ENCODE data around the gene MGST3.
"Not testable (repeated sequence)": the region's sequence is repeated elsewhere in the genome, so short reads cannot be mapped to it uniquely, and the experiment has no call there.

The MGST3 gene

DNA sequence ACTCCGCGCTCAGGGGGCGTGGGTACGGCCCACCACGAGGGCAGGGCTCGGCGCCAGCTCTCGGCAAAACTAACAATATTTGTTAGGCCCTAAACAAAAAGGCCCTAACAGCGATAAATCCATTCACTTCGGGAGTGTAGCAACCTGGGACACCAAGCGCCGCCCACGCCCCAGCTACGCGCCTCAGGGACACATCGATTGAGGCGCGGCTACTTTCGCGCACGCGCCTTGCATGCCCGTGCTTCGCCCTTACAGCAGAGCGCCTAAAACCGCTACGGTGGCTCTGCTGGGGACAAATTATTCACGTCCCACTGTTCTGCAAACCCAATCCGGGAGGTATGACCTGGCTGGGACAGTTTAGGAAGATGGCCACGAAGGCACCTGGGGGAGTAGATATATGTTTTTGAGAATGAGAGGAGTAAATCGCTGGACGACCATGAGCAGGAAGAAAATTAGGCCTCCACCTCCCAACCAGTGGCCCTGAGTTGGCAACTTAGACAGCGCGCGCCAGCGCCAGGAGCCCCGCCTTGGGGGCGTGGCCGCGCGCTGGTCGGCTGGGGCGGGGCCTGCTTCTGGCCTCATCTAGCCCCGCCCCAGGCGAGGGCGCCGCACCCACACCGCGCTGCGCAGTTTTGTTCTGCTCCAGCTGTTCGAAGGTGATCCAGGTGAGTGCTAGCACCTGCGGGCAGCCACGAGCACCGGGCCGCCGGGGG is at the start of gene MGST3:
TSS of gene MGST3 (plus strand) at position 606 of the 713 bp plus-strand sequence. CDS start 18,614 bp downstream, outside the sequence.
- DNase-seq (ENCODE audit: low read depth in 2 of 2), result peak; percentile 88 to 97

DNA sequence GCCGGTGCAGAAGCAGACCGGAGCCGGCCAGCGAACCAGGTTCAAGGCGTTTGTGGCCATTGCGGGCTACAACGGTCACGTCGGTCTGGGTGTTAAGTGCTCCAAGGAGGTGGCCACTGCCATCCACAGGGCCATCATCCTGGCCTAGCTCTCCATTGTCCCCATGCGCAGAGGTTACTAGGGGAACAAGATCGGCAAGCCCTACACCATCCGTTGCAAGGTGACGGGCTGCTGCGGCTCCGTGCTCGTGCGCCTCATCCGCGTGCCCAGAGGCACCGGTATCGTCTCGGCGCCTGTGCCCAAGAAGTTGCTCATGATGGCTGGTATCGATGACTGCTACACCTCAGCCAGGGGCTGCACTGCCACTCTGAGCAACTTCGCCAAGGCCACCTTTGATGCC is 49.1 kb upstream of the MGST3 start:
- DNase-seq (ENCODE audit: low read depth in 2 of 2), result no peak

DNA sequence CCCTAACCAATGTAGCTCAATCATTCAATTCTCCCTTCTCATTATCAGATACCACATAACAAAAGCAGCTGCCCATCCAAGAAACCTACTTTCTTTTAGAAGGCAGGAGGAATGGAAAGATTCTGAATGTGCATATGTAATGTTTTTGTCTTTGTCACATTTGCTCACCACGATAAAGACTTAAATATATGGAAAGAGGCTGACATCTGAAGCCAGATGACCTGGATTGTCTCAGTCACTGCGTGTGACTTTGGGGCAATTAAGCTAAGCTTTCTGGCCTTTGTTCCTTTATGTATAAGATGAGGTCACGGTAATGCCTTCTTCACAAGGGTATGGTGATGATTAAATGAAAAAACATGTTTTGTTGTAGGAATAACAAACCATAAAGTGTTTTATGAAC is 44.6 kb upstream of the MGST3 start:
- no peak for DNase-seq (ENCODE audit: low read depth in 2 of 2)

DNA sequence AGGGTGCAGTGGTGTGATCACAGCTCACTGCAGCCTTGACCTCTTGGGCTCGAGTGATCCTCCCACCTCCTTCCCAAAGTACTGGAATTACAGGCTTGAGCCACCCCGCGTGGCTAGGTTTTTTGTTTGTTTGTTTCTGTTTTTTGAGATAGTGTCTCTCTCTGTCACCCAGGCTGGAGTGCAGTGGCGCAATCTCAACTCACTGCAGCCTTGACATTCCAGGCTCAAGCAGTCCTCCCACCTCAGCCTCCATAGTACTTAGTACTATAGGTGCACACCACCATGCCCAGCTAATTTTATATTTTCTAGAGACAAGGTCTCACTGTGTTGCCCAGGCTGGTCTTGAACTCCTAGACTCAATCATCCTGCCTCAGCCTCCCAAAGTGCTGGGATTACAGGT is 39.6 kb upstream of the MGST3 start:
- not testable (repeated sequence) for DNase-seq (ENCODE audit: low read depth in 2 of 2)

DNA sequence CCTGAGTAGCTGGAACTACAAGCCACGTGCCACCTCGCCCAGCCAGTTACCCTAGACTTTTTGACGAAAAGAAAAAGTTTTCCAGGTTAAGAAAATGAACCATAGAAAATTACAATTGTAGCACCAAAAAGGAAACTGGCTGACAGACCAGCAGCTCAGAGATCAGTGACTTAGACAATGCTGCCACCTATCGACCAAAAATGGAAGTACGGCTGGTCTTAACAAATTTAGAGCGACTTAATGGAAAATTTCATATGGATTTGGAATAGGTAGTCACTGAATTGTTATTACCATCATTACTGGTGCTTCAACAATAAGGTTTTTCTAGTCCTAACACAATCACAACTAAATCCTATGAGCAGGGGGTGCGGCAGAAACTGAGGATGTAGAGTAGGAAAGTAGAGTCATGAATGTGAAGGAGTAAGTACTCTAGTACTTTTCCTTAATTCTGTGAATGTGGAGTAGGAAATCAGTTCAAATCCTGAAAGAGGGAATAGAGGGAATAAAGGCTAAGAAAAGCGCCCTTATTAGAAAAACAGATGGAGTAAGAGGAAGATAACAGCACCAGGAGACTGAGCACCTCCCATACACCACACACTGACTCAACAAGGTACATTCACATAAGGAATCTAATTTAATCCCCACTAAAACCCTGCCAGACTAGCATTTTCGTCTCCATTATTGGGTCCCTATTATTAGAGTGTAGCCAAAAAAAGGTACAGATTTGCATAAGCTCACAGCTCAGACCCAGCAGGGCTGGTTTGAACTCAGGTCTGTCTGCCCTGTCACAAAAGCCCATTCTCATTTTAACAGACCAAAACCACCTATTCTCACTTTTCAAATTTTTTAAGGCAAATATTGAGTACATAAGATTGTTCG is 37.9 kb upstream of the MGST3 start:
- DNase-seq (ENCODE audit: low read depth in 2 of 2), result peak; percentile 40 to 51

DNA sequence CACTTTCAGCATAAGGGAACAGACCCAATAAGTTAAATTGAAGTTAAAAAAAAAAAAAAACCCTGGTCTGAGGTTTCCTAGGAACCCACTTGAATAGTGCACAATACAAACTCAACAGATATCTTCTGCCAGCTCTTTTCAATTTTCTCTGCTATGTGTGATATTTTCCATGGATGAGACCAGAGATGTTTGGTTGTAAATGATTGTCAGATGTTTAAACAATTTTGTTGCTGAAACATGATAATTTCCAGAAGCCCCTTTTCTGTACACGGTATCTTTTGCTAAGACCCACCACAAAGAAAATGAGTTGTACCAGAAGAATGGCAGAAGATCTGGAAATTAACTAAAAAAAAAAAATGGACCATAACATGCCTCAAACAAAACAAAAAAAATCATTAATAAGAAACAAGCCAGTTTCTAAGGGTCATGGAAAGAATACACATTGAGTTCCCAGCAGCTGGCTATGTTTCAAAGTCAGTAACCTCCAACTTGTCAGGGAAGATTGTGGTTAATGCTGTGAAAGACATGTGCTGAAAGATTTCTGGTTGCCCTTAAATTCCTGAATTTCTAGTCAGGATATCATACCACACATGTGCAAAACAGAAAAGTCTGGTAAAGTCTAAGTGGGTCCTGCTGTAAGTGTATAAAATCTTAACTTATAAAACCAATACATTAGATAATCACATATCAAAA is 35.6 kb upstream of the MGST3 start:
- DNase-seq (ENCODE audit: low read depth in 2 of 2), result no peak

DNA sequence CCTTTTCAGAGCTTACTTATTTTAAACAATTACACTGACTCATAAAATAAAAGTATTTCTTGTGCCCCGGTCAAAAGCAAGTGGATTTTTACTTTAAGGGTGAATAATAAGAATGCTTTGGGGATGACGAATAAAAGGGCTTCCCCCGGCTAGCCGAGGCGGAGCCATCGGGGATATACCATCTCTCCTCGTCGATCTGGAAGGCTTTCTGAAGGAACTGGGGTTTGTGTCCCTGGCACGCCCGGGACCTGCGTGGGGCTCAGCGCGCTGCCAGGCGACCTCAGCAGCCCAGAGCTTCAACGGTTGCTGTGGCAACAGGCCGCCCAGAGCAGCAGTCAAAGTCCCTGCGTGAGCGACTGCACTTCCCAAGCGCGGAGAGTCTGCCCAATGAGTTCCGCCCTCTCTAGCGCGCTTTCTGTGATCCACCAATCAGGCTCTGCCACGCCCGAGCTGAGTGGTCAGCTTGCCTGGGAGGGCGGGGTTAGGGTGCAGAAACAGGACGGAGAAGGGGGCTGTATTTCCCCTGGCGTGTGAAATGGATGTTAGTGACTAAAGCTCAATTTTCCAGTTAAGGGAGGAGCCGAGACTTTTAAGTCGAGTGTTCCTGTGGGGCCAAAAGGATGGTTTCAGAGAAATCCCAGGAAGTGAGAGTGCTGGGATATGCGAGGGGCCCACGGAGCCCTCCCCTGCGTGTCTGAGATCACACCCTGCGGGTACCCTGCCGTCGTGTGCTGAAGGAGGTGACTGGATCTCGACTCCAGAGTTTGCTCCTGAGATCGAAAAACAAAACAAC is 33.0 kb upstream of the MGST3 start:
- DNase-seq (ENCODE audit: low read depth in 2 of 2), result peak; percentile 93 to 94

DNA sequence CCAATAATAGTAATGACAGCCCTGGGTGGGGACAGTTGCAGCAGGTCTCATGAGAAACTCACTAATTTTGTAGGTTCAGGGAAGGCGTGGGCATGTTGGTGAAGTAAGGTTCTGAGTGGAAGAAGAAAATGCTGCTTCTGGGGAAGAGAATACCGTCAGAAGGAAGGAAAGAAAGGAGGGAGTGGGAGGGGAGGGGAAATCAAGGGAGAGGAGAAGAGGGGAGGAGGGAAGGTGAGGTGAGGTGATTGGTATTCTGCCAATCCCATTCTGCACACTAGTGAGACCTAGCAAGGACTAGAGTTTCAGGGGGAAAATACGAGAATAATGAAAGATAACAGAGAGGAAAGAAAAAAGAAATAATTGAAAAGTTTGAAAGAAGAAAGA is 32.4 kb upstream of the MGST3 start:
- no peak for DNase-seq (ENCODE audit: low read depth in 2 of 2)

DNA sequence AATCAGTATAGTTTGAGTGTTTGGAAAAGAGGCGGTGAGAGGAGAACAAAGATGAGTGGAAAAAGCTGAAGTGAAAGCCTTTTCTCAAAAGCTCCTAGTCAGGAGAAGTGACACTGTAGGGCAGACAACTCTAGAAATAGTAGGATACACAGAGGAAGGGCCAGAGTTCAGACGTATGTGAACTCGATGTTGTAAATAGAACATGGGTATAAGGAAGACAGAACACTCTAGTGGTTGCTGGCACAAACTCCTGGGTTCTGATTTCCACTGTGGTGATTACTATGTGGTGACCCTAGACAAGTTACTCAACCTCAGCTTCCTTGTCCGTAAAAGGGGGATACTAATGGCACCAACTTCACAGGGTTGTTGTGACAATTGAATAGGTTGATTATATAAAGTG is 30.2 kb upstream of the MGST3 start:
- DNase-seq (ENCODE audit: low read depth in 2 of 2), result no peak

DNA sequence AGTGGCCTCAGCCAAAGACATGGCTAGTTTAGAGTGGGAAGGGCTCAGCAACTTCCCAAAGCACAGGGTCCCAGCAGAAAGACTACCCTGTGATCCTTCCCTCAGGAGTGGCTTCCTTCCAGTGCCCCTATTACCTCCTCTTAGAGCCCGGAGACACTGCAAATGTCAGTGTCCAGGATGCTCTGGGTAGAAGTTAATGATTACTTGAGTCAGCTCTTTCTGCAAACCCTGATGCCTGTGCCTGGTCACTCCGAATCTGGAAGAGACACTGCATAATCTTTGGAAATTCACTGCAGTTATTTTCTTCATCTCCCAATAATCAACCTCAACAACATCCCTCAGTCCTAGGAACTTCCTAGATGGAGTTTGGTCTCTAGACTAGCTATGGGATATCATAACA is 27.2 kb upstream of the MGST3 start:
- DNase-seq (ENCODE audit: low read depth in 2 of 2), result no peak

DNA sequence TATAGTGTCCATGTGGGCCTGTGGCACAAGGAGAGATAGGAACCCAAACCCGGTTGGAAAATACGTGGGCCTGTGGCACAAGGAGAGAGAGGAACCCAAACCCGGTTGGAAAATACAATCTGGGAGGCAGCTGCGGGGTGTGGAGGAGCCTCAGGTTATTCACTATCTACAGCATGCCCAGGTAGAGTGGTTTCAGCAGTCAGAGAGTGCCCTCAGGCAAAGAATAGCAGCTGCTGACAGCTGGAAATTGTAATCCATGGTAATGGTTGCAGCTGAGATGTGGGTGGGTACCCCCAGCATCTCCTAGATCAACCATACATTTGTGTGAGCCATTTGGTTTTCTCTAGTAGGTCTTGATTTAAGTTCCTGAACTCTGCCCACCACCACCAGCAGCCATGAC is 25.8 kb upstream of the MGST3 start:
- no peak for DNase-seq (ENCODE audit: low read depth in 2 of 2)

DNA sequence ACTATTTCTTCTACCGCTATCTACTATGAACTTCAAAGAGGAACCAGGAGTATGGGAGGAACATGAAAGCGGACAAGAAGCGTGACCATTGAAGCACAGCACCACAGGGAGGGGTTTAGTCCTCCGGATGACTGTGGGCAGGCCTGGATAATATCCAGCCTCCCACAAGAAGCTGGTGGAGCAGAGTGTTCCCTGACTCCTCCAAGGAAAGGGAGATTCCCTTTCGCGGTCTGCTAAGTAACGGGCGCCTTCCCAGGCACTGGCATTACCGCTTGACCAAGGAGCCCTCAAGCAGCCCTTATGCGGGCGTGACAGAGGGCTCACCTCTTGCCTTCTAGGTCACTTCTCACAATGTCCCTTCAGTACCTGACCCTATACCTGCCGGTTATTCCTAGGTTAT is 24.4 kb upstream of the MGST3 start:
- DNase-seq (ENCODE audit: low read depth in 2 of 2), result not testable (repeated sequence)

DNA sequence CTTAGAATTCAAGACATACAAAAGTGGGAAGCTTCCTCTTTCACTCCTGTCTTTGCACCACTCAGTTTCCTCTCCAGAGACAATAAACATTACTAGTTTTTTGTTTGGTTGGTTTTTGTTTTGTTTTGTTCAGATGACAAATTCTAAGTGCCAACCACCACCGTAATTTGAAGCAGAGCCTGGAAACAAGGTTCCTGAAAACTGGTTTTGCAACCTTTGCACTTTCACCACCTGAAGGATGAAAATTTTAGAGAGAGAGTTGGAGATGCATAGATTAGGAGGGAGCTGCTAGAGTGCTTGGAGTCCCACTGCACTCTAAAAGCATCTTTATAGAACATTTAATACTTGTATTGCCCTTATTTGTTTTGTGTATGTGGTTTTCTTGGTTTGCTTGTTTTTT is 20.2 kb upstream of the MGST3 start:
- no peak for DNase-seq (ENCODE audit: low read depth in 2 of 2)

DNA sequence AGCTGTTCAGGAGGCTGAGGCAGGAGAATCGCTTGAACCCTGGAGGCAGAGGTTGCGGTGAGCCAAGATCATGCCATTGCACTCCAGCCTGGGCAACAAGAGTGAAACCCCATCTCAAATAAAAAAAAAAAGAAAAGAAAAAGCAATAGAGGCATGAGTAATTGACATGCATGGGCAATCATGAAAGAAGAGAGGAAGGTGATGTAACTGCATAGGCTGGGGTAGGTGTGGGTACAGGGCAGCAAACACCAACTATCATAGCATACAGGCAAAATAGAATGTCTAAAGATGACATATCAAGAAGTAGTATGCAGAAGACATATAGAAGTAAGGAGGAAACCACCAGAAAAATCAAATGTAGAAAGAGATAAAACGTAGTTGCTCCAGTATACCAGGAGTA is 19.0 kb upstream of the MGST3 start:
- no peak for DNase-seq (ENCODE audit: low read depth in 2 of 2)

DNA sequence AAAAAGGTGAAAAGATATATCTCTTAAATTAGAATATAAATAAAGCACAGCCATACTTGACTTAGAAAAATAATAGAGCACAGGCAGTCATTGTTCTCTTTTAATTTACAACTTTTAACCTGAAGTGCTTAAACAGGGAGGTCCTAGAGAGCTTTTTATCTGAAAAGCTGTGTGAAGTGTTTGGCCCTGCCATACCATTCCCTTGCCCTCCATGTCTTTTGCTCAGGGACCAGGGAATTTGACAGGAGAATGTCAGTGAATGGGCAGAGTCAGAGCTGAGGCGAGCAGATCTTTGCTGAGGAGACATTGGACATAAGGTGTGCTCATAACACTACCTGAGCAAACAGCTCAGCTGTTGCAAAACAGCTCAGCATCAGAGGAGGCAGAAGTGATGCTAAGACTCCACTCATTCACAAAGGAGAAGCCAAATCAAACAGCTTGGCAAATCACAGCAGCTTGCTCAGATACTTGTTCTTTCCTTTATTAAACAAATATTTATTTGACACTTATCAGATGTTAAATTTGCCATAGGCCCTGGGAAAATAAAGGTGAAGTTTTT is 14.9 kb upstream of the MGST3 start:
- no peak for DNase-seq (ENCODE audit: low read depth in 2 of 2)

DNA sequence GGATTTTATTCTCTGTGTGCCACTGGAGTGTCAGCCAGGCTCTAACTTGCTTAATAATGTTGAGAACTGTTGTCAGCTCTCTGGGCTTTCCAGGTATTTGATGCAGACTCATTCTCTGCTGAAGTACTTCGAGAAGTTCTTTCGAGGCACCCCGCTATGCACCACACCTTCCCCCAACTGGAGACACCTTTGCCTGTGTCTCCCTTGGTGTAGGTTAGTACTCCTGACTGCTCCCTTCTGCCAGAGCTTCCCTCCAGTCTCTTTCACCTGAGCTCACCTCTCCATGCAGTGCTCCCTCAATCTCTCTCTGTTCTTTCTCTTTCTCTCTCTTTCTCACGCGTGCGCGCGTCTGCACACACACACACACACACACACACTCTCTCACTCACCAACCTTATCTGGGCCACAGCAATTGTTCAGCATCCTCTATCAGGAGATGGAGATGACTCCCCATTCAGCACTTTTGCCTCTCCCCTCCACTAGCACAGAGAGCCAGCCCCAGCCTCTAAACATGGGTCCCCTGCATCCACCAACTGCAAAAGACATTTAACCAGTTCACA is 14.0 kb upstream of the MGST3 start:
- DNase-seq (ENCODE audit: low read depth in 2 of 2), result no peak

DNA sequence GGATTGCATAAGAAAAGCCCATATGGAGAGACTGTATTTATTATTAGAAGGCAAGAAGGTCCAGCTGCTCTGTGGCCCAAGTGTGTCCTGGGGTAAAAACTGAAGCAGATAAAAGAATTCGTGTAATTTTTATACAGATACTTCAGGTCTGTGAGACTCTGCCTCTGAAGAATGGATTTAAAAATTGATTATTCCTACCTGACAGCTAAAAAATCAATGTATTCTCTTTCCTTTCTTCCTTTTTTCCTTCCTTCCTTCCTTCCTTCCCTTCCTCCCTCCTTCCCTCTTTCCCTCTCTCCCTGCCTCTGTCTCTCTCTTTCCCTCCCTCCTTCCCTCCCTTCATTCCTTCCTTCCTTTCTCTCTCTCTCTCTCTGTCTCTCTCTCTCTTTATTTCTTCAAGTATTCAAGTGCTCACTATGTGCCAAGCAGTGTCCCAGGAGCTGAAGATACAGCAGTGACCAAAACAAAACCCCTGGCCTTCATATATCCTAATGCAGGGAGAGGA is 11.3 kb upstream of the MGST3 start:
- no peak for DNase-seq (ENCODE audit: low read depth in 2 of 2)

DNA sequence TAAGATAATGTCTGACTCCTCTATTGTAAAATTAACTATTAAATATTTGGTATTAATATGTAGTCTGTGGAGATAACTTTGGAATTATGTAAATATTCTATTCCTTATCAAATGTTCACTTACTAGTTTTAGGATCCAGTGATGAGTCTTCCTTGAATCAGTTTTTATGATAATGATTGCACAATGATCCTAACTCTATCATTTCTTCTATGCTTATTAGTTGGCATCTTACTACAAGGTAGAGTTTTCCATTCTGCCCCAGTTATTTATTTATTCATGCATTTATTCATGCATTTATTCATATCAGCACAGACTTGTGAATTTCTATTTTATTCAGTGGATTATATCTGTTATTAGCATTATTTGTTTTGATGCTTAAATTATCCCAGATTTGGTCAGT is 7.4 kb upstream of the MGST3 start:
- no peak for DNase-seq (ENCODE audit: low read depth in 2 of 2)

DNA sequence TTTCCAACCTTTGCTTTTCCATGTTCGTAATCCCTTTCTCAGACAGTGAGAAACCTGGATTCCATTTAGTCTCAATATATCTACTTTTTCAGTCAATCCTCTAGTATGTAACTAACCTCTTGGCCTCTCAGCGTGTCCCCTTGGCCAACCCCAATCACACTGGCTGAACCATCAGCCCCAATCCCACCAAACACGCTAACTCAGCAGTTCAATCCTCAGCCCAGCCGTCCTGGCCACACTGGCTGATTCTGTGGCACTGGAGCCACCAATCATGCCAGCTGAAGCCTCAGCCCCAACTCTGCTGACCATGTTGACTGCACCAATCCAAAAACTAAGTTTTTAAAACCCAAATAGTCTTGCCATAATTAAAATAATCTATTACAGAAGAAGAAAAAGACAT is 6.6 kb upstream of the MGST3 start:
- DNase-seq (ENCODE audit: low read depth in 2 of 2), result no peak

DNA sequence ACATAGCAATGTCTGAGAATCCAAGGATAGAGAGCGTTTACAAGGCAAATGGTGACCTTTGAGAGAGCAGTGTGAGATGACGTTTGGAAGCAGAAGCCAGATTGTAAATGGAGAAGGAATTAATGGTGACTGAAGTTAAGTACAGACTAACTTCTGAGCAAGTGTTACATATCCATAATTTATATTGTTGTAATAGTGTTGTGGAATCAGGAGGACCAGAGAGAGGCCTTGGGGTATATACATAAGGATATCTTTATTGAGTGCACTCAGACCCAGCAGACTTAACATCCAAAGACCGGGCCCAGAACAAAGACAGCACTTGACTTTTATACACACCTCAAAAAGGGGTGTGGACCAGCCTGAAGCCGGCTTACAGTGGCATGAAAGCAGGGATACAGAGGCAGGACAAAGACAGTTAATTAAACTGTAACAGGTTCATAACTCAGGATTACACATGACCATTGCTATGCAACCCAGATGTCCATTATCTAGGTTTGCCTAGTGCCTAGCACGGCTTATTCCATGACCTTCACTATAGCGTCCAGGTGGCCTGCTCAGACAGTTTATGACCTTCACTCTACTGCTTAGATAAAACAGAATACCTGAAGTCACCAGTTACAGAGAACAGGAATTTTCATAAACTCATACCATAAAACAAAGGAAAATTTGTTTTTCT is 2.7 kb upstream of the MGST3 start:
- DNase-seq (ENCODE audit: low read depth in 2 of 2), result no peak

Measured in stimulated activated CD8-positive, alpha-beta memory T cell treated with anti-CD3 and anti-CD28 coated beads, Interleukin-7, amount 100 ng/mL, for 4 hours (primary cell).